Stimulated activated memory B cell treated with anti-CD40 and anti-IgM and Interleukin-4, amounts not matched to agents 10 μg/mL and 1 μg/mL and 100 μg/mL, for 72 hours (primary cell): ENCODE measurements around the gene PCDHGA10.
A peak's percentile ranks its signal among the peaks of the same experiment; 100 is the strongest.
"Not testable (repeated sequence)": the region's sequence is repeated elsewhere in the genome, so short reads cannot be mapped to it uniquely, and the experiment has no call there.

Experiments used
- ATAC-seq: fragments of 150-1000 bp; cut with Tn5 transposase; 2 replicates; pipeline ENCODE4 v1.10.0; 2021
- H3K27ac Mint-ChIP-seq: one replicate; pipeline ENCODE4 v1.8.0; 2022; ENCODE audit warnings: mild to moderate bottlenecking, mixed read lengths
- H3K27me3 Mint-ChIP-seq: one replicate; pipeline ENCODE4 v1.8.0; 2022; ENCODE audit warnings: mixed read lengths
- H3K36me3 Mint-ChIP-seq: one replicate; pipeline ENCODE4 v1.8.0; 2022; ENCODE audit warnings: mixed read lengths
- H3K4me1 Mint-ChIP-seq: one replicate; pipeline ENCODE4 v1.8.0; 2022; ENCODE audit warnings: mixed read lengths
- H3K4me3 Mint-ChIP-seq: one replicate; pipeline ENCODE4 v1.8.0; 2022; ENCODE audit warnings: mild to moderate bottlenecking, moderate library complexity, mixed read lengths
- H3K9me3 Mint-ChIP-seq: one replicate; pipeline ENCODE4 v1.8.0; 2022; ENCODE audit warnings: mixed read lengths

Gene PCDHGA10

GRCh38 chr5:141409598-141410306 is 3.0 kb upstream of the PCDHGA10 start:
- H3K27ac Mint-ChIP-seq: no peak overlapping the region
- no peak for ATAC-seq
- peaks cover 20% of the 10 kb centered on the region for H3K4me1 Mint-ChIP-seq
- H3K36me3 Mint-ChIP-seq: peaks cover 12% of the 10 kb centered on the region
- peaks cover 73% of the 10 kb centered on the region for H3K27me3 Mint-ChIP-seq
- H3K9me3 Mint-ChIP-seq: peaks cover 15% of the 10 kb centered on the region
- no peak overlapping the region for H3K4me3 Mint-ChIP-seq

- Mint-ChIP-seq H3K4me3 (no peak overlapping the region), H3K27me3 (peaks cover 74% of the 10 kb centered on the region), H3K27ac (no peak overlapping the region), H3K9me3 (peaks cover 12% of the 10 kb centered on the region), H3K36me3 (peaks cover 12% of the 10 kb centered on the region), H3K4me1 (peaks cover 20% of the 10 kb centered on the region)
- no peak for ATAC-seq
These were observed 1.2 kb upstream of the PCDHGA10 start for GRCh38 chr5:141411575-141411974.

- Mint-ChIP-seq H3K27ac (peak overlapping the region; percentile 47), H3K9me3 (peaks cover 14% of the 10 kb centered on the region), H3K4me3 (peak overlapping the region; percentile 83), H3K36me3 (peaks cover 12% of the 10 kb centered on the region), H3K4me1 (peaks cover 25% of the 10 kb centered on the region), H3K27me3 (peaks cover 76% of the 10 kb centered on the region)
- no peak for ATAC-seq
These were observed 818 bp downstream of the PCDHGA10 start for GRCh38 chr5:141413540-141414069.

- H3K36me3 Mint-ChIP-seq: peaks cover 12% of the 10 kb centered on the region
- H3K27ac Mint-ChIP-seq, ATAC-seq: not testable (repeated sequence)
- H3K27me3 Mint-ChIP-seq: peaks cover 70% of the 10 kb centered on the region
- peaks cover 11% of the 10 kb centered on the region for H3K9me3 Mint-ChIP-seq
- H3K4me3 Mint-ChIP-seq: peak overlapping the region; percentile 47
- peaks cover 25% of the 10 kb centered on the region for H3K4me1 Mint-ChIP-seq
These were observed 1.9 kb downstream of the PCDHGA10 start for GRCh38 chr5:141414548-141415274.

DNA sequence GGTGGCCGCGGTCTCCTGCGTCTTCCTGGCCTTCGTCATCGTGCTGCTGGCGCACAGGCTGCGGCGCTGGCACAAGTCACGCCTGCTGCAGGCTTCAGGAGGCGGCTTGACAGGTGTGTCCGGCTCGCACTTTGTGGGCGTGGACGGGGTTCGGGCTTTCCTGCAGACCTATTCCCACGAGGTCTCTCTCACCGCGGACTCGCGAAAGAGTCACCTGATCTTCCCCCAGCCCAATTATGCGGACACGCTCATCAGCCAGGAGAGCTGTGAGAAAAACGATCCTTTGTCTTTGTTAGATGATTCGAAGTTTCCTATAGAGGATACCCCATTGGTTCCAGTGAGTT is 2.5 kb downstream of the PCDHGA10 start:
- not testable (repeated sequence) for ATAC-seq, H3K27ac Mint-ChIP-seq, H3K9me3 Mint-ChIP-seq, H3K36me3 Mint-ChIP-seq
- Mint-ChIP-seq H3K4me3 (peak overlapping the region; percentile 47), H3K4me1 (peaks cover 25% of the 10 kb centered on the region), H3K27me3 (peaks cover 64% of the 10 kb centered on the region)

GRCh38 chr5:141417494-141418172 is 4.8 kb downstream of the PCDHGA10 start, which contains the start of gene PCDHGB7:
TSS of gene PCDHGB7 (plus strand) at chr5:141417677. CDS start at chr5:141417860, 183 bp downstream.
- not testable (repeated sequence) for H3K27ac Mint-ChIP-seq, ATAC-seq, H3K36me3 Mint-ChIP-seq
- Mint-ChIP-seq H3K4me3 (peak within 1 kb of the TSS; percentile 75), H3K4me1 (peaks cover 32% of the 10 kb centered on the region), H3K9me3 (peaks cover 10% of the 10 kb centered on the region), H3K27me3 (peaks cover 78% of the 10 kb centered on the region)

- no peak for ATAC-seq
These were observed 6.5 kb downstream of the PCDHGA10 start for GRCh38 chr5:141419074-141419880.

GRCh38 chr5:141420855-141421488 is 8.2 kb downstream of the PCDHGA10 start, which contains the start of gene PCDHGA11:
TSS of gene PCDHGA11 (plus strand) at chr5:141421051. CDS start at chr5:141421228, 177 bp downstream.
- H3K4me1 Mint-ChIP-seq: peaks cover 12% of the 10 kb centered on the region

More at GRCh38 chr5:141419074-141419880, 6.5 kb downstream of the PCDHGA10 start:
- H3K27me3 Mint-ChIP-seq: peaks cover 78% of the 10 kb centered on the region
- H3K36me3 Mint-ChIP-seq: no peaks in the 10 kb centered on the region
- H3K27ac Mint-ChIP-seq: no peak overlapping the region
- H3K9me3 Mint-ChIP-seq: peaks cover 13% of the 10 kb centered on the region
- H3K4me3 Mint-ChIP-seq: no peak overlapping the region
- peaks cover 17% of the 10 kb centered on the region for H3K4me1 Mint-ChIP-seq

GRCh38 chr5:141421489-141421855 is 8.7 kb downstream of the PCDHGA10 start:
- Mint-ChIP-seq H3K27ac (no peak overlapping the region), H3K9me3 (peaks cover 13% of the 10 kb centered on the region), H3K4me3 (peak overlapping the region; percentile 75), H3K4me1 (peaks cover 12% of the 10 kb centered on the region), H3K36me3 (no peaks in the 10 kb centered on the region), H3K27me3 (peaks cover 57% of the 10 kb centered on the region)
- ATAC-seq: no peak

More at GRCh38 chr5:141420855-141421488, 8.2 kb downstream of the PCDHGA10 start, which contains the start of gene PCDHGA11:
- H3K27ac Mint-ChIP-seq: no peak within 1 kb of the TSS
- no peaks in the 10 kb centered on the region for H3K36me3 Mint-ChIP-seq
- H3K4me3 Mint-ChIP-seq: peak within 1 kb of the TSS; percentile 75
- H3K9me3 Mint-ChIP-seq: peaks cover 13% of the 10 kb centered on the region
- ATAC-seq: no peak
- H3K27me3 Mint-ChIP-seq: peaks cover 62% of the 10 kb centered on the region

GRCh38 chr5:141422742-141423291 is 10.0 kb downstream of the PCDHGA10 start:
- peaks cover 13% of the 10 kb centered on the region for H3K9me3 Mint-ChIP-seq
- H3K27me3 Mint-ChIP-seq: peaks cover 49% of the 10 kb centered on the region
- H3K27ac Mint-ChIP-seq: no peak overlapping the region
- peaks cover 10% of the 10 kb centered on the region for H3K4me1 Mint-ChIP-seq
- ATAC-seq: no peak
- H3K36me3 Mint-ChIP-seq: peaks cover 7% of the 10 kb centered on the region
- no peak overlapping the region for H3K4me3 Mint-ChIP-seq

DNA sequence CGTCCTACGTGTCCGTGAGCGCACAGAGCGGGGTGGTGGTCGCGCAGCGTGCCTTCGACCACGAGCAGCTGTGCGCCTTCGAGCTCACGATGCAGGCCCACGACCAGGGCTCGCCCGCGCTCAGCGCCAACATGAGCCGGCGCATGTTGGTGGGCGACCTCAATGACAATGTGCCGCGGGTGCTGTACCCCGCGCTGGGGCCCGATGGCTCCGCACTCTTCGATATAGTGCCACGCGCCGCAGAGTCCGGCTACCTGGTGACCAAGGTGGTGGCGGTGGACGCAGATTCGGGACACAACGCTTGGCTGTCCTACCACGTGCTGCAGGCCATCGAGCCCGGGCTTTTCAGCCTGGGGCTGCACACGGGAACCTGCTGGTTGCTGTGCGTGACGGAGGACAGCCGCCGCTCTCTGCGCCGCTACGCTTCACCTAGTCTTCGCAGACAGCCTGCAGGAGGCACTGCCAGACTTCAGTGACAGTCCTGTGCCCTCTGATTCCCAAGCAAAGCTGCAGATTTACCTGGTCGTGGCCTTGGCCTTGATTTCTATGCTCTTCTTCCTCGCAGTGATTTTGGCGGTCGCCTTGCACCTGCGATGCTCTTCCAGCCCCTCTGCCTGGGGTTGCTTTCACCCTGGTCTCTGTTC is 15.1 kb downstream of the PCDHGA10 start:
- no peak overlapping the region for H3K27ac Mint-ChIP-seq
- peaks cover 8% of the 10 kb centered on the region for H3K9me3 Mint-ChIP-seq
- peaks cover 51% of the 10 kb centered on the region for H3K27me3 Mint-ChIP-seq
- H3K36me3 Mint-ChIP-seq: peaks cover 20% of the 10 kb centered on the region
- ATAC-seq: no peak
- H3K4me3 Mint-ChIP-seq: no peak overlapping the region
- H3K4me1 Mint-ChIP-seq: peaks cover 19% of the 10 kb centered on the region

- peak; percentile 63 for ATAC-seq
- peak within 1 kb of the TSS; percentile 77 for H3K4me3 Mint-ChIP-seq
- peaks cover 19% of the 10 kb centered on the region for H3K4me1 Mint-ChIP-seq
- peaks cover 25% of the 10 kb centered on the region for H3K36me3 Mint-ChIP-seq
- peaks cover 9% of the 10 kb centered on the region for H3K9me3 Mint-ChIP-seq
- H3K27ac Mint-ChIP-seq: peak within 1 kb of the TSS; percentile 31
- H3K27me3 Mint-ChIP-seq: peaks cover 42% of the 10 kb centered on the region
These were observed 17.7 kb downstream of the PCDHGA10 start, which contains the start of gene PCDHGA12 for GRCh38 chr5:141430332-141431113. TSS of gene PCDHGA12 (plus strand) at chr5:141430507. CDS start at chr5:141430760, 253 bp downstream.

DNA sequence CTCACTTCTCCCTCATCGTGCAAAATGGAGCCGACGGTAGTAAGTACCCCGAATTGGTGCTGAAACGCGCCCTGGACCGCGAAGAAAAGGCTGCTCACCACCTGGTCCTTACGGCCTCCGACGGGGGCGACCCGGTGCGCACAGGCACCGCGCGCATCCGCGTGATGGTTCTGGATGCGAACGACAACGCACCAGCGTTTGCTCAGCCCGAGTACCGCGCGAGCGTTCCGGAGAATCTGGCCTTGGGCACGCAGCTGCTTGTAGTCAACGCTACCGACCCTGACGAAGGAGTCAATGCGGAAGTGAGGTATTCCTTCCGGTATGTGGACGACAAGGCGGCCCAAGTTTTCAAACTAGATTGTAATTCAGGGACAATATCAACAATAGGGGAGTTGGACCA is 18.5 kb downstream of the PCDHGA10 start:
- peak overlapping the region; percentile 77 for H3K4me3 Mint-ChIP-seq
- H3K9me3 Mint-ChIP-seq: peaks cover 9% of the 10 kb centered on the region
- H3K27ac Mint-ChIP-seq: peak overlapping the region; percentile 31
- H3K4me1 Mint-ChIP-seq: peaks cover 19% of the 10 kb centered on the region
- peak; percentile 45 for ATAC-seq
- H3K36me3 Mint-ChIP-seq: peaks cover 25% of the 10 kb centered on the region
- peaks cover 42% of the 10 kb centered on the region for H3K27me3 Mint-ChIP-seq
